Endothelial cell of umbilical vein (primary cell): ENCODE results near the gene APMAP. TPM values are rescaled to one million over a fixed set of nuclear protein-coding genes. Genes with fewer than 3 reads are reported as not detected.

Experiments used
- BruUV-seq: library from RNA; stranded (reverse); fragments of 400-500 nt; replicated peaks from 2 replicates; lab custom pipeline; 2021; lab: Mats Ljungman, UMichigan
- CTCF ChIA-PET: fragments of 300-600, 350-600 bp; sonication (Branson Sonifier 250); formaldehyde crosslinking; loops from one replicate; lab custom pipeline; 2021; ENCODE audit warnings: antibody characterized with exemption, inconsistent platforms; lab: Charles Lee
- POLR2A ChIA-PET: fragments of 300-600, 350-600 bp; sonication (Branson Sonifier 250); formaldehyde crosslinking; loops from one replicate; lab custom pipeline; 2021; ENCODE audit warnings: antibody characterized with exemption, inconsistent platforms; lab: Charles Lee
- DNase-seq: peaks from one replicate; pipeline ENCODE4 v3.0.0-alpha.2; 2011; ENCODE audit warnings: low read depth, low spot score
- FAIRE-seq: peaks from 2 replicates; lab custom pipeline; 2011; peaks lifted over from hg19 to GRCh38; lab: Jason Lieb, UNC
- H2AFZ ChIP-seq: 2 replicates; pipeline ENCODE4 v1.6.0; 2012; ENCODE audit warnings: low read depth, low read length, control low read depth, inconsistent platforms
- H3K27ac ChIP-seq: 2 replicates; pipeline ENCODE4 v1.5.1; 2011; ENCODE audit warnings: low read depth, mild to moderate bottlenecking, control low read depth, low read length, moderate library complexity; ENCODE audit not compliant: insufficient read depth
- H3K27me3 ChIP-seq, 2 experiments: 2 replicates each; pipeline versions ENCODE4 v1.6.0 to v1.6.1; 2011; ENCODE audit warnings: low read length in 2 of 2, mixed read lengths in 1 of 2; ENCODE audit not compliant: control insufficient read depth in 2 of 2, insufficient read depth in 2 of 2
- H3K36me3 ChIP-seq, 2 experiments: 2 replicates in 1 of 2; 3 replicates in 1 of 2; pipeline ENCODE4 v1.5.1; 2011; ENCODE audit warnings: low read length in 2 of 2, mild to moderate bottlenecking in 1 of 2, moderate library complexity in 1 of 2; ENCODE audit not compliant: control insufficient read depth in 2 of 2, insufficient read depth in 2 of 2; ENCODE audit errors: extremely low read depth in 1 of 2
- H3K4me1 ChIP-seq: 3 replicates; pipeline ENCODE4 v1.5.1; 2011; ENCODE audit warnings: mild to moderate bottlenecking, low read length; ENCODE audit not compliant: control insufficient read depth, insufficient read depth; ENCODE audit errors: extremely low read depth
- H3K4me2 ChIP-seq: 2 replicates; pipeline ENCODE4 v1.6.1; 2011; ENCODE audit warnings: low read length, control low read depth, mixed read lengths; ENCODE audit not compliant: insufficient read depth
- H3K4me3 ChIP-seq, 3 experiments: fragments of 200-600 bp in 1 of 3; sonication (generic), shearing (Covaris generic) in 1 of 3; replicated peaks in 1 of 3; 2 replicates each; pipeline ENCODE4 v1.5.1; 2011 to 2016; ENCODE audit warnings: control low read depth in 3 of 3, low read length in 3 of 3, mild to moderate bottlenecking in 2 of 3, inconsistent platforms in 1 of 3, low read depth in 1 of 3, moderate library complexity in 1 of 3; ENCODE audit not compliant: insufficient read depth in 1 of 3
- H3K79me2 ChIP-seq: 2 replicates; pipeline ENCODE4 v1.6.0; 2012; ENCODE audit warnings: low read length, inconsistent platforms; ENCODE audit not compliant: control insufficient read depth, insufficient read depth
- H3K9ac ChIP-seq: replicated peaks from 2 replicates; pipeline ENCODE3; 2011; ENCODE audit warnings: low read length, control low read depth; ENCODE audit not compliant: insufficient read depth; ENCODE audit errors: extremely low read depth
- H3K9me1 ChIP-seq: replicated peaks from 3 replicates; pipeline ENCODE4 v1.6.0; 2011; ENCODE audit warnings: mild to moderate bottlenecking, low read length; ENCODE audit not compliant: control insufficient read depth, insufficient read depth; ENCODE audit errors: extremely low read depth
- H3K9me3 ChIP-seq: replicated peaks from 2 replicates; pipeline ENCODE4 v1.5.1; 2012; ENCODE audit warnings: low read length, inconsistent platforms; ENCODE audit not compliant: control insufficient read depth, insufficient read depth
- H4K20me1 ChIP-seq: replicated peaks from 2 replicates; pipeline ENCODE3; 2011; ENCODE audit warnings: mild to moderate bottlenecking, low read length; ENCODE audit not compliant: control insufficient read depth, insufficient read depth; ENCODE audit errors: extremely low read depth
- CTCF ChIP-seq, 2 donors: IDR thresholded peaks; 1 replicate in 1 of 2; 2 replicates in 1 of 2; pipeline ENCODE4 v1.5.1; 2011; ENCODE audit warnings: low read length in 2 of 2, mild to moderate bottlenecking in 2 of 2, moderate library complexity in 2 of 2, control low read depth in 1 of 2, inconsistent platforms in 1 of 2, low read depth in 1 of 2; ENCODE audit not compliant: insufficient read depth in 1 of 2; ENCODE audit errors: extremely low read depth in 1 of 2
- EZH2 ChIP-seq: IDR thresholded peaks from 2 replicates; pipeline ENCODE4 v1.6.1; 2012; ENCODE audit warnings: borderline replicate concordance, low read depth, mild to moderate bottlenecking, moderate library complexity, low read length, inconsistent platforms; ENCODE audit not compliant: severe bottlenecking
- FOS ChIP-seq: IDR thresholded peaks from 2 replicates; pipeline ENCODE4 v1.6.1; 2011; ENCODE audit warnings: mild to moderate bottlenecking, low read length, moderate library complexity, borderline replicate concordance; ENCODE audit not compliant: insufficient read depth
- GATA2 ChIP-seq: IDR thresholded peaks from 2 replicates; pipeline ENCODE4 v1.7.0; 2011; ENCODE audit warnings: low read depth, mild to moderate bottlenecking, moderate library complexity, mixed read lengths, low read length; ENCODE audit not compliant: insufficient read length, insufficient read depth
- JUN ChIP-seq: IDR thresholded peaks from 2 replicates; pipeline ENCODE4 v1.6.1; 2011; ENCODE audit warnings: borderline replicate concordance, low read depth; ENCODE audit not compliant: insufficient read length, insufficient read depth
- MAX ChIP-seq: IDR thresholded peaks from 2 replicates; pipeline ENCODE4 v1.6.1; 2011; ENCODE audit not compliant: insufficient read depth, insufficient read length
- MYC ChIP-seq: IDR thresholded peaks from one replicate; pipeline ENCODE4 v1.6.1; 2011; ENCODE audit warnings: mild to moderate bottlenecking, low read depth, low read length
- POLR2A ChIP-seq: IDR thresholded peaks from 2 replicates; pipeline ENCODE4 v1.6.1; 2012; ENCODE audit warnings: low read depth, mild to moderate bottlenecking, control low read depth, low read length
- POLR2AphosphoS5 ChIP-seq: IDR thresholded peaks from 2 replicates; pipeline ENCODE4 v1.6.1; 2012; ENCODE audit warnings: low read depth, mild to moderate bottlenecking, control low read depth, low read length, moderate library complexity; ENCODE audit not compliant: insufficient read depth
- dilution Hi-C: fragments of 300-500 bp; cut with MboI; formaldehyde crosslinking; loops from one replicate; pipeline ENCODE4 v1.15.0; 2019; ENCODE audit warnings: low sequenced_read_pairs; ENCODE audit not compliant: extremely low pct_ligation_motif_present
- intact Hi-C: fragments of 100-400 bp; cut with micrococcal nuclease; formaldehyde crosslinking; loops from one replicate; pipeline ENCODE4 v1.10.0; 2022
- polyA plus RNA-seq, 4 experiments: library from polyadenylated mRNA; depleted of rRNA in 3 of 4; stranded (reverse) in 3 of 4; unstranded in 1 of 4; fragments of >200 nt; gene quantifications; 2 replicates each; pipeline versions ENCODE4 v1.2.1 to v1.2.3, GENCODE V29; 2011 to 2012; ENCODE audit warnings: missing spikeins in 1 of 4
- total RNA-seq: library from RNA; stranded (reverse); gene quantifications from 2 replicates; pipeline ENCODE4 v1.2.3, GENCODE V29; 2021

APMAP gene
- total and polyA plus RNA-seq, 2 donors (not counting 3 experiments of a cell fraction or from before 2014, with no cell fraction given), result 80.7 to 110 TPM

- DNase-seq, result no peak
- no peak for TF ChIP-seq POLR2AphosphoS5
- no peak for TF ChIP-seq CTCF (IDR thresholded peaks at IDR 0.05; ENCODE audit: extremely low read depth in 1 of 2, insufficient read depth in 1 of 2, low read depth in 1 of 2, low read length in 2 of 2)
- TF ChIP-seq MAX, result no peak
- no peak for TF ChIP-seq FOS
- no peak for TF ChIP-seq JUN
- TF ChIP-seq EZH2, result no peak
- no peak for TF ChIP-seq GATA2
- TF ChIP-seq POLR2A, result no peak
- no peak for TF ChIP-seq MYC
- BruUV-seq, result no TSS peak
- Histone ChIP-seq H3K4me3 (no peak overlapping the region), H3K9me1 (no peaks in the 10 kb centered on the region), H4K20me1 (no peaks in the 10 kb centered on the region), H3K4me1 (no peaks in the 10 kb centered on the region), H3K36me3 (no peaks in the 10 kb centered on the region), H3K79me2 (no peaks in the 10 kb centered on the region), H3K9me3 (no peaks in the 10 kb centered on the region), H3K9ac (no peak overlapping the region), H3K27ac (no peak overlapping the region), H3K27me3 (no peaks in the 10 kb centered on the region), H3K4me2 (no peak overlapping the region), H2AFZ (no peak overlapping the region)
- dilution Hi-C loops (no loop called here), intact Hi-C loops (loop anchor here (5.0 kb wide), 1 partner anchor 919 kb away; no protein-coding TSS in a partner anchor)
- CTCF ChIA-PET, result interaction anchor here (7.8 kb wide), 1 partner anchor 978 kb away, joined by 120 read pairs; no protein-coding TSS in a partner anchor
- POLR2A ChIA-PET, result no interaction called here
- FAIRE-seq, result no peak
These were observed 76.7 kb downstream of the APMAP start for GRCh38 chr20:24915892-24916291.
